Measurements from ENCODE around the gene CDKN1A.
A peak's percentile ranks its signal among the peaks of the same experiment; 100 is the strongest.

The CDKN1A gene

DNA sequence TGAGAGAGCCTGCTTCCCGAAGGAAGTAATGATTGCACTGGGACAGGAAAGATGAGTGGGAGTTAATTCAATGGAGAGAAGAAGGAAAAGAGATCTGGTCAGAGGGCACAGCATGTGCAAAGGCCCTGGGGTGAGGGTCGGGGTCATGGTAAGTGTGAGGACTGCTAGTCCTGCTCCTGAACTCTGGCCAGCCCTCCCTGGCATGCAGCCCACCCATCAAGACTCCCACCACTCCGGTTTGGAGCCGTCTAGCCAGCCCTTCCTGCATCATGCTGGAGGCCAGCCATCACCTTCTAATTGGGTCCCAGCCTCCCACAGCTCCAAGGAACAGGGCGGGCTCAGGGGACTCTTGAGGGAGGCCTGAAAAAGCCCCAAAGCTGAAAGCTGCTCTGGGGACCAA is 42.2 kb upstream of the CDKN1A start:
- TF ChIP-seq, protein P1, sequence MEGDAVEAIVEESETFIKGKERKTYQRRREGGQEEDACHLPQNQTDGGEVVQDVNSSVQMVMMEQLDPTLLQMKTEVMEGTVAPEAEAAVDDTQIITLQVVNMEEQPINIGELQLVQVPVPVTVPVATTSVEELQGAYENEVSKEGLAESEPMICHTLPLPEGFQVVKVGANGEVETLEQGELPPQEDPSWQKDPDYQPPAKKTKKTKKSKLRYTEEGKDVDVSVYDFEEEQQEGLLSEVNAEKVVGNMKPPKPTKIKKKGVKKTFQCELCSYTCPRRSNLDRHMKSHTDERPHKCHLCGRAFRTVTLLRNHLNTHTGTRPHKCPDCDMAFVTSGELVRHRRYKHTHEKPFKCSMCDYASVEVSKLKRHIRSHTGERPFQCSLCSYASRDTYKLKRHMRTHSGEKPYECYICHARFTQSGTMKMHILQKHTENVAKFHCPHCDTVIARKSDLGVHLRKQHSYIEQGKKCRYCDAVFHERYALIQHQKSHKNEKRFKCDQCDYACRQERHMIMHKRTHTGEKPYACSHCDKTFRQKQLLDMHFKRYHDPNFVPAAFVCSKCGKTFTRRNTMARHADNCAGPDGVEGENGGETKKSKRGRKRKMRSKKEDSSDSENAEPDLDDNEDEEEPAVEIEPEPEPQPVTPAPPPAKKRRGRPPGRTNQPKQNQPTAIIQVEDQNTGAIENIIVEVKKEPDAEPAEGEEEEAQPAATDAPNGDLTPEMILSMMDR (conservative IDR thresholded peaks at IDR 0.05; ENCODE audit: low read length), result no peak
- no peak for DNase-seq (ENCODE audit: low read depth)
- no peak overlapping the region for H3K4me3 ChIP-seq (ENCODE audit: low read length)

DNA sequence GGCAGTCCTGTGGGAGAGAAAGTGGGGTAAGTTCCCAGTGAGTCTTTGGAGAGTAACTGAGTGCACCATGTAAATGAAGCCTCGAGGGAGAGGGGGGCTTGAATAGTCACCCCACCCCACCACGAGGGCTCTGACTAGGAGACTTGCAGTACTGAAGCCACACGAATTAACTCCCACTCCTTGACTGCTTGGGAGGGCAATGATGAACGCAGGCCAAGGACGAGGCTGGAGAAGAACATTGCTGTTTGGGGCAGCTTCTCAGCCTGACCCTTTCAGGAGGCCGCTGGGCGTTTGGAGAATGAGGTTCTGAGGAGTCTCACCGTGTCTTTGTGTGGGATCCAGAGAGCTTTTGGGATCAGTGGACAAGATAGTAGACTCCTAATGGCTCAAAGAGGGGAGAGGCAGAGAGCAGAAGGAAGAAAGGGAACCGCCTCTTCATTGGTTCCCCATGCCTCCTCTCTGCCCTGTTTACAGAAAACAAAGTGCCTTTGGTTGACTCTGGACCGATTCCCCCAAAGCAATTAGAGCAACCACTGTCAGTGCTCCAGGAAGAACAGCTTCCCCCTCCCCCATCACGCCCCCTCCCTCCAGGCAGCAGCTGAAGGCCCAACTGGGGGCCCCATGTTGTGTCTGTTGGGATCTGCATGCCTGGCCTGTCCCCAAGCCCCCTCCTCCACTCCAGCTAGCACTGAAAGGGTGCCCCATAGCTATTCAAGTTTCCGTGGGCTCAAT is 41.7 kb upstream of the CDKN1A start:
- DNase-seq (ENCODE audit: low read depth), result no peak
- TF ChIP-seq, protein P1 (conservative IDR thresholded peaks at IDR 0.05; ENCODE audit: low read length), result no peak
- no peak overlapping the region for H3K4me3 ChIP-seq (ENCODE audit: low read length)

DNA sequence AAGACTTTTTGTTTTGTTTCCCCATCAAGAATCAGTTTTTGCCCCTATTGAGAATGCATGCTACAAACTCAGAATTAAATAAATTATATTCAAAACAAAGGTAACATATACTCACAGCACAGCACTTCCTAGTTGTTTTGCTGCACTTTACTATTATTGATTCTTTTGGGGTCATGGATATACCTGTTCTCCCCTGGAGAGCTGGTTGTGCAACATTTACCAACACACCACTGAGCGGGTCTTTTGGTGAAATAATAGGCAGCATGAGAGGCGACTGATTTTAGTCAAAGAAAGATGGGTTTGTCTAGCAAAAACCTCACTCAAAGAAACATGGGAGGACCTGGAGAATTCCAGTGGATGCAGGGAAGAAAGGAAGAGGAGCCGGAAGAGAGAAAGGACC is 39.9 kb upstream of the CDKN1A start:
- TF ChIP-seq, protein P1 (conservative IDR thresholded peaks at IDR 0.05; ENCODE audit: low read length), result no peak
- DNase-seq (ENCODE audit: low read depth), result no peak
- no peak overlapping the region for H3K4me3 ChIP-seq (ENCODE audit: low read length)

DNA sequence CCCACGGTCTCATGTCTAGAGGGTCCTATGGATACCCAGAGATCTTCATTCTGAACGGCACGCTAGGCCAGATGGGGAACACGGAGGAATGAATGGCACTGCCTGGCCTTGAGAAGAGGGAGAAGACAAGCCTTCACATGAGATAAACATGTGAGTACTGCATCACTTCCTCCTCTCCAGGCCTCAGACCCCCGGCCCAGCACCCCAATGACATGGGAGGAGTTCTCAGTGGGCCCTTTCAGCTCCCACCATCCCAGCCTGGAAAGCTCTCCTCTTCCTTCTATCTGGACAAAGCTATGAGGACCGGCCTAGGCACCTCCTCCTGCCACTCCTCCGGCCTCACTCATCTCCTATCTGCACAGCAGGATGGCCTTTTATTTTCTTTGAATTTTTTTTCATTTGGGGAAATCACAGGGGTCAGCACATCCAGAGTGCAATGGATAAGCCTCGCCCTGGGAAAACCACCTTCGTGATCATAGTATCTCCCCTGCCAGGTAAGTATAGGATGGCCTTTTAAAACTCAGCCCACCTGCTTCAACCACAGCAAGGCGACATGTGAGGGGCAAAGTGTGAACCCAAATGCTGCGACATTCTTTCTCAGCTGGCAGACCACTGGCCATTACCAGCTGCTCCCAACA is 39.2 kb upstream of the CDKN1A start:
- no peak overlapping the region for H3K4me3 ChIP-seq (ENCODE audit: low read length)
- DNase-seq (ENCODE audit: low read depth), result no peak
- TF ChIP-seq, protein P1 (conservative IDR thresholded peaks at IDR 0.05; ENCODE audit: low read length), result no peak

DNA sequence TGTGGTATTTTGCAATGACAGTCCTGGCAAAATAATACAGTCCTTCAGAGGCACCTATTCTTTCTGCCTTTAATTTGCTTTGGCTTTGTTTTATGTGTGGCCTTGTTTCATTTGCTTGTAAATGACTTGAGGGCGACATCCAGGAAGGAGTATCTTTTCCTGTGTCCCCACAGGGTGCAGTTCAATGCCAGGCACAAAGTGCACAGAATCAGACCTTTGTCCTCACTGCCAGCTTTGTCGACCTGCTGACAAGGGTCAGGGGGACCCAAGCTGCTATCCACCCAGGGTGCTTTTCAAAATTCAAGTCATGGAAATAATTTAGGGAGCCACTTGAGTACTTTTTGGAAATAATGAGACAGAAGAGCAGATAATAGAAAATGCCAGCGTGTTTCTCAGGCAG is 37.0 kb upstream of the CDKN1A start:
- TF ChIP-seq, protein P1 (conservative IDR thresholded peaks at IDR 0.05; ENCODE audit: low read length), result no peak
- DNase-seq (ENCODE audit: low read depth), result no peak
- no peak overlapping the region for H3K4me3 ChIP-seq (ENCODE audit: low read length)

DNA sequence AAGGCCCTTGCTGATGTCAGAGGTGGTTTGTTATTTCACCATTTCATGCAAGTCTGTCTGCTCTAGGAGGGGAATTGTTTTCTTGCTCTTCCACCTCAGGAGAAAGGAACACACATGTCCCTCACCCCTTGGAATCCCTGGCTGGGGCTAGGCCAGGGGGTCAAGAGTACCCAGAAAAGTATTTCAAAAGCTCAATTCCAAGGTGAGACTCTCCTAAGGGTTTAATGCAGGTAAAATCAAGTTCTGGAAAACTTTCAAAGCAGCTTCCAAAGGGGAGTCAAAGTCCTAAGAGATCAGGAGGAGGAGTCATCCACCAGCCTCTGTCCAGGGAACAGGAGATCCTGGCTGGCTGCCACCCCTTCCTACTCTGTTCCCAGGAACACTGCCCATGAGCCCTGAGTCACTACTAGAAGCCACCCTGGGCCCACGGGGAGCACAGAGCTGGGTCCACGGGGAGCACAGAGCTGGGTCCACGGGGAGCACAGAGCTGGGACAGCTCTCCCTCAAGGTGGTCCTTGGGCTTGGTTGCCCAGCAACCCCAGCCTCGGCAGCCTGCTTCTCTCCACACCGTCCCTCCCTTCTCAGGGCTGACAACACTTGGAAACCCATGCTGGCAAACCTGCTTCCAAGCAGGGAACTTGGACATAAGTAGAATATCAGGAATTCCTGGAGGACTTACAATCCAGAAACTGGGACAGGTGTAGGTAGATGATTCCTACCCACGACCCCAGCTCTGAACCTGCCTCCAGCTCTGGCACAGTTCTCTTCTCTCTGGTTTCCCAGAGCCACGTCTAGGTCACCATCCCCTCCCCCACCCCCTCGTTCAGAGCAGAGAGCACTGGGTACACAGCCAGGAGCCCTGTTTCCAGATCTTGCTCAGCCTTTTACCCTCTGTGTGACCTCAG is 35.3 kb upstream of the CDKN1A start:
- H3K4me3 ChIP-seq (ENCODE audit: low read length), result no peak overlapping the region
- DNase-seq (ENCODE audit: low read depth), result peak; percentile 87
- TF ChIP-seq, protein P1 (conservative IDR thresholded peaks at IDR 0.05; ENCODE audit: low read length), result no peak
